Measurements from ENCODE around the gene CHTOP. TPM values are rescaled to one million over a fixed set of nuclear protein-coding genes. Genes with fewer than 3 reads are reported as not detected.
"Not testable (repeated sequence)": the region's sequence is repeated elsewhere in the genome, so short reads cannot be mapped to it uniquely, and the experiment has no call there.

Gene CHTOP
- total RNA-seq, 1 donor from 2014 or later = 75.5 TPM

DNA sequence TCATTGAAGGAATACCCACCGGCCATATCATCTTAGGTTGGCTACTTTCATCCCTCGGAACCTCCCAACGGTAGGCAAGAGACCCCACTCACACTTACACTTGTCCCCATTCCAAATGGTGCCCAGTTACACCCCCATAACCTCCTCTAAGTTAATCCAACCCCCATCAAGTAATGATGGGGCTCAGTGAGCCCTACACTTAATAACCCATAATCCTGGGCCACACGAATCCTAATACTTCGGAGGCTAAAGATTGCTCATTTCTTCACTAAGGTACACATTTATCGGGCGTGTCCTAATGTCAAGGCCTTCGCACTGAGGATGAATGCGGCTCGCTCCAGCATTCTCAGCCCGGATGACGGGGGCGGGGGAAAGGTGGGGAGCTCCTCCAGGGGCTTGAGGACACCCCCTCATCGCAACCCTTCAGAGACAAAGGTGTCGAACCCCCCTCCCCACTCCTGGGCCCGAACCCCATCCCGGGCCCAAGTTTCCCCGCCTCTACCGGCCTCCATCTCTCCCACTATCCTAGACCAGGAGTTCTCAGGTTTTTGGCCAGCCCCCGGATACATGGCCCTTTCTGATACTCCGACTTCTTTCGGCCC lies 36.5 kb downstream of the CHTOP start:
- Histone ChIP-seq H3K27ac (replicated peaks) (peak overlapping the region; percentile 75), H3K27me3 (ENCODE audit: low read depth) (no peaks in the 10 kb centered on the region), H3K4me1 (peaks cover 36% of the 10 kb centered on the region), H3K9me3 (replicated peaks) (no peaks in the 10 kb centered on the region), H3K4me3 (peak overlapping the region; percentile 91), H3K36me3 (peaks cover 43% of the 10 kb centered on the region)
- TF ChIP-seq, protein P1, sequence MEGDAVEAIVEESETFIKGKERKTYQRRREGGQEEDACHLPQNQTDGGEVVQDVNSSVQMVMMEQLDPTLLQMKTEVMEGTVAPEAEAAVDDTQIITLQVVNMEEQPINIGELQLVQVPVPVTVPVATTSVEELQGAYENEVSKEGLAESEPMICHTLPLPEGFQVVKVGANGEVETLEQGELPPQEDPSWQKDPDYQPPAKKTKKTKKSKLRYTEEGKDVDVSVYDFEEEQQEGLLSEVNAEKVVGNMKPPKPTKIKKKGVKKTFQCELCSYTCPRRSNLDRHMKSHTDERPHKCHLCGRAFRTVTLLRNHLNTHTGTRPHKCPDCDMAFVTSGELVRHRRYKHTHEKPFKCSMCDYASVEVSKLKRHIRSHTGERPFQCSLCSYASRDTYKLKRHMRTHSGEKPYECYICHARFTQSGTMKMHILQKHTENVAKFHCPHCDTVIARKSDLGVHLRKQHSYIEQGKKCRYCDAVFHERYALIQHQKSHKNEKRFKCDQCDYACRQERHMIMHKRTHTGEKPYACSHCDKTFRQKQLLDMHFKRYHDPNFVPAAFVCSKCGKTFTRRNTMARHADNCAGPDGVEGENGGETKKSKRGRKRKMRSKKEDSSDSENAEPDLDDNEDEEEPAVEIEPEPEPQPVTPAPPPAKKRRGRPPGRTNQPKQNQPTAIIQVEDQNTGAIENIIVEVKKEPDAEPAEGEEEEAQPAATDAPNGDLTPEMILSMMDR (IDR thresholded peaks at IDR 0.05; ENCODE audit: borderline replicate concordance) = no peak
- no peak for DNase-seq
- intact Hi-C loops (cut with micrococcal nuclease) = loop anchor here (10.0 kb wide), 1 partner anchor 314 kb away; the partner anchor contains the start of gene RAB13

DNA sequence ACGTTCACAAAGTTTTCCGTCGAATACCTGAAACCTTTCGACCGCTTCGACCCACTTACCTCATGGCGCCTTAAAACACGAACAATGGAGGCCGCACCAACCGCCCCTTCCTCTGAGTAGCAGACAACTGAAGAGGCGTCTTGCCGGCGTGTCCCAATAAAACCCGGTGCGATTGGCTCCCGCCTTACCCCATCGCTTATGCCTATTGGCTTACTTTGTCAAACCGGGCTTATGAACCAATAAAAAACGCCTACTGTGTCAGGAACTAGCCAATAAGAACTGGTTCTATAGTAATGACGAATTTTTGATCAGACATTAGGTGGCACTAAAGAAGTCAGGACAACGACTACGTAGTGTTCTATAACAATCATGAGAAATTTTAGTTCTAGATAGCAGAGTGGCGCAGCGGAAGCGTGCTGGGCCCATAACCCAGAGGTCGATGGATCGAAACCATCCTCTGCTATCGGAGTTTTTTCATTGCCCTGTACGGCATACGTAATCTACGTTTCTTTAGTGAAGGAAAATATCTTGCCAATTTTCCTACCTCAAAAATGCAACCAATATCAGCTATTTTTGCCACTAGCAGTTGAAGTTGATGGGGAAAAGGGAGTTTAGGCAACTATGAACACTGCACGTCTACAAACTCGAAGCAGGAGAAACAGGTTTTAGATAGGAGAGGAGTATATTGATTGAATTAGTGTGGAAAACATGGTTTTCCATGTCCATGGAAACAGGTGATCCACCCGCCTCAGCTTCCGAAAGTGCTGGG lies 37.2 kb downstream of the CHTOP start, which contains the start of gene ILF2:
TSS of gene ILF2 (minus strand) at position 135 of the 769 bp plus-strand sequence. CDS start at position 64, 71 bp downstream.
- peaks cover 37% of the 10 kb centered on the region for H3K36me3 ChIP-seq
- H3K9me3 ChIP-seq (replicated peaks) = no peaks in the 10 kb centered on the region
- peak within 1 kb of the TSS; percentile 91 for H3K4me3 ChIP-seq
- intact Hi-C loops (cut with micrococcal nuclease) = loop anchor here (10.0 kb wide), 1 partner anchor 314 kb away; the partner anchor contains the start of gene RAB13
- TF ChIP-seq, protein P1 (IDR thresholded peaks at IDR 0.05; ENCODE audit: borderline replicate concordance) = no peak
- DNase-seq = peak; percentile 98
- peaks cover 36% of the 10 kb centered on the region for H3K4me1 ChIP-seq
- no peaks in the 10 kb centered on the region for H3K27me3 ChIP-seq (ENCODE audit: low read depth)
- H3K27ac ChIP-seq (replicated peaks) = peak within 1 kb of the TSS; percentile 93

DNA sequence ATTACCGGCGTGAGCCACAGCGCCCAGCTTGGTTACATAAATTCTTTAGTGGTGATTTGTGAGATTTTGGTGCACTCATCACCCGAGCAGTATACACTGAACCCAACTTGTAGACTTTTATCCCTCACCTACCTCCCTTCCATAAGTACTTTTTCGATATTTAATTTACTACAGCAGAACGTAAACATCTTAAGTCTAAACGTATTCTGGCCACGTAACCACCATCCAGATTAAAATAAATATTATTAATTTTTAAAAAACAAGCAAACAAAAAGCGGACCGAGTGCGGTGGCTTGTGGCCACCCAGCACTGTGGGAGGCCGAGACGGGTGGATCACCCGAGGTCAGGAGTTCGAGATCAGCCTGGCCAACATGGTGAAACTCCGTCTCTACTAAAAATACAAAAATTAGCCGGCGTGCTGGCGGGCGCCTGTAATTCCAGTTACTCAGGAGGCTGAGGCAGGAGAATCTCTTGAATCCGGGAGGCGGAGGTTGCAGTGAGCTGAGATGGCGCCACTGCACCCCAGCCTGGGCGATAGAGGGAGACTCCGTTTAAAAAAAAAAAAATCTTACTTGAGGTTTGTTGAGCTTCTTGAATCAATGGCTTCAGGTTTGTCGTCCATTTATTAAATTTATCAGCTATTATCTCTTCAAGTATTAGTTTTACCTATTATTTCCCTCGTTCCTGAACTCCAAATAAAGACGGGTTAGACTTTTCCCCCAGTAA lies 37.9 kb downstream of the CHTOP start:
- H3K9me3 ChIP-seq (replicated peaks); H3K27me3 ChIP-seq (ENCODE audit: low read depth); DNase-seq: not testable (repeated sequence)
- intact Hi-C loops (cut with micrococcal nuclease) = loop anchor here (10.0 kb wide), 1 partner anchor 313 kb away; the partner anchor contains the start of gene RAB13
- peak overlapping the region; percentile 93 for H3K27ac ChIP-seq (replicated peaks)
- H3K36me3 ChIP-seq = peaks cover 29% of the 10 kb centered on the region
- H3K4me3 ChIP-seq = peak overlapping the region; percentile 91
- TF ChIP-seq, protein P1 (IDR thresholded peaks at IDR 0.05; ENCODE audit: borderline replicate concordance) = peak; percentile 15
- peaks cover 36% of the 10 kb centered on the region for H3K4me1 ChIP-seq

DNA sequence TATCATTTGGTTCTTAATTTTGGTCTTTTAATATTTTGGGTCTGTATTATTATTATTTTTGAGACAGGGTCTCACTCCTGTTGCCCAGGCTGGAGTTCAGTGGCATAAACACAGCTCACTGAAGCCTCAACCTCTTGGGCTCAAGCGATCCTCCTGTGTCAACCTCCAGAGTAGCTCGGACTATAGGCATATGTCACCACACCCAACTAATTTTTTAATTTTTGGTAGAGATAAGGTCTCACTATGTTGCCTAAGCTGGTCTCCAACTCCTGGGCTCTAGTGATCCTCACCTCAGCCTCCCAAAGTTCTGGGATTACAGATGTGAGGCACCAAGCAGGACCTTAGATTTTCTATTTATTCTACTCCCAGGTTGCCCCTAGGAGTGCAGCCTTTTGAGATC lies 39.6 kb downstream of the CHTOP start:
- peaks cover 44% of the 10 kb centered on the region for H3K4me1 ChIP-seq
- no peak overlapping the region for H3K27ac ChIP-seq (replicated peaks)
- H3K36me3 ChIP-seq = peaks cover 12% of the 10 kb centered on the region
- TF ChIP-seq, protein P1 (IDR thresholded peaks at IDR 0.05; ENCODE audit: borderline replicate concordance) = no peak
- no peak overlapping the region for H3K4me3 ChIP-seq
- intact Hi-C loops (cut with micrococcal nuclease) = loop anchor here (10.0 kb wide), 1 partner anchor 311 kb away; the partner anchor contains the start of gene RAB13
- H3K9me3 ChIP-seq (replicated peaks) = no peaks in the 10 kb centered on the region
- no peak for DNase-seq
- peaks cover 7% of the 10 kb centered on the region for H3K27me3 ChIP-seq (ENCODE audit: low read depth)

Data from left ventricle myocardium inferior (tissue), 1 donor.